ENCODE data around the gene RRP9. TPM values are rescaled to one million over a fixed set of nuclear protein-coding genes. Genes with fewer than 3 reads are reported as not detected.

Gene RRP9
- total RNA-seq, 1 donor from 2014 or later: 15.4 TPM

DNA sequence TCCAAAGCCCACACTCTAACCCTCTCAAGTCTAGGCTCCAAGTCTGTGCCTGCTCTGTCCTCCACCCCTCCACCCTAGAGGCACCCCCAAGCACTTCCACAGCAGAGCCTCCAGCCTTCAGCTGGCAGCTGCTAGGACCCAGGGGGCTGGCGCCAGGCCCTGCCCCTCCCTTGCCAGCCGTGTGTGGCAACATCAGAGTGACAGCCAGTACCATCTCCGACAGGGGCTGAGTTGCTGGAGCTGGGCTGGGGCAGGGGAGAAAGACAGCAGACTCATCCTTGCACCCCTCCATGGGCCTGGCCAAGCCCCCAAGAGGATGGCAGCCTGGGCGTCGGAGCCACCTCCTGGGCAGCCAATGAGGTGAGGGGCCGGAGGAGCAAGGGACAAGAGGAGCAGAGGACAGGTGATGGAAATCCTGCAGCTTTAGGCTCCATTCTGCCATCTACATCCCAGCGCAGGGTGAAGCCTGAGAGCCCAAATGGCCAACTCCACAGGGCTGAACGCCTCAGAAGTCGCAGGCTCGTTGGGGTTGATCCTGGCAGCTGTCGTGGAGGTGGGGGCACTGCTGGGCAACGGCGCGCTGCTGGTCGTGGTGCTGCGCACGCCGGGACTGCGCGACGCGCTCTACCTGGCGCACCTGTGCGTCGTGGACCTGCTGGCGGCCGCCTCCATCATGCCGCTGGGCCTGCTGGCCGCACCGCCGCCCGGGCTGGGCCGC is 13.6 kb upstream of the RRP9 start, which contains the start of gene GPR62:
GPR62 (plus strand) TSS at position 207 of the 718 bp plus-strand sequence; CDS start at position 479, 272 bp downstream.
- peak within 1 kb of the TSS; percentile 58 to 63 for H3K4me3 ChIP-seq
- peak within 1 kb of the TSS; percentile 81 to 85 for H3K27ac ChIP-seq
- intact Hi-C loops (cut with DNase I): no loop called here
- H3K36me3 ChIP-seq: peaks cover 24 to 27% of the 10 kb centered on the region in 2 donors
- H3K9me3 ChIP-seq: no peaks in the 10 kb centered on the region
- peaks cover 2 to 6% of the 10 kb centered on the region in 2 donors for H3K4me1 ChIP-seq
- no peaks in the 10 kb centered on the region for H3K27me3 ChIP-seq
- TF ChIP-seq, protein P1, sequence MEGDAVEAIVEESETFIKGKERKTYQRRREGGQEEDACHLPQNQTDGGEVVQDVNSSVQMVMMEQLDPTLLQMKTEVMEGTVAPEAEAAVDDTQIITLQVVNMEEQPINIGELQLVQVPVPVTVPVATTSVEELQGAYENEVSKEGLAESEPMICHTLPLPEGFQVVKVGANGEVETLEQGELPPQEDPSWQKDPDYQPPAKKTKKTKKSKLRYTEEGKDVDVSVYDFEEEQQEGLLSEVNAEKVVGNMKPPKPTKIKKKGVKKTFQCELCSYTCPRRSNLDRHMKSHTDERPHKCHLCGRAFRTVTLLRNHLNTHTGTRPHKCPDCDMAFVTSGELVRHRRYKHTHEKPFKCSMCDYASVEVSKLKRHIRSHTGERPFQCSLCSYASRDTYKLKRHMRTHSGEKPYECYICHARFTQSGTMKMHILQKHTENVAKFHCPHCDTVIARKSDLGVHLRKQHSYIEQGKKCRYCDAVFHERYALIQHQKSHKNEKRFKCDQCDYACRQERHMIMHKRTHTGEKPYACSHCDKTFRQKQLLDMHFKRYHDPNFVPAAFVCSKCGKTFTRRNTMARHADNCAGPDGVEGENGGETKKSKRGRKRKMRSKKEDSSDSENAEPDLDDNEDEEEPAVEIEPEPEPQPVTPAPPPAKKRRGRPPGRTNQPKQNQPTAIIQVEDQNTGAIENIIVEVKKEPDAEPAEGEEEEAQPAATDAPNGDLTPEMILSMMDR (IDR thresholded peaks at IDR 0.05): no peak
- no peak for DNase-seq (ENCODE audit: low spot score in 2 of 2)

DNA sequence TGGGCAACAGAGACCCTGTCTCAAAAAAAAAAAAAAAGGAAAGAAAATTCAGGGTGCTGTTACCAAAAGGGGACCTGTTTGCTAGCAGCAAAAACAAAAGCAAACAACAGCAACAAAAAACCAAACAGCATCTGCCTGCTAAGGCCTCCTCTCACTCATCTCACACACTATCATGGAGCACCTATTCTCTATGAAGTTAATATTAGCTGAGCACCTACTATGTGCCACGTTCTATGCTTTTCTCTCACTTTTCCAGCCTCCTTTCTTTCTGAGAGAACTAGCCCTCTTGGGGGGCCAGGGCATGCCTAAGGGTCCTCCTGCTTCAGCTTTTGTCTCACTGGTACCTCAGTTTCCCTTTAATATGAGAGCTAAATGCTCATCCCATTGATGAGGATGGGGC is 13.0 kb upstream of the RRP9 start:
- Histone ChIP-seq H3K9me3 (no peaks in the 10 kb centered on the region), H3K27me3 (no peaks in the 10 kb centered on the region), H3K4me1 (peaks cover 2 to 6% of the 10 kb centered on the region in 2 donors), H3K4me3 (no peak overlapping the region), H3K36me3 (peaks cover 18 to 21% of the 10 kb centered on the region in 2 donors), H3K27ac (no peak overlapping the region)
- TF ChIP-seq, protein P1 (IDR thresholded peaks at IDR 0.05): no peak
- intact Hi-C loops (cut with DNase I): no loop called here
- no peak for DNase-seq (ENCODE audit: low spot score in 2 of 2)

DNA sequence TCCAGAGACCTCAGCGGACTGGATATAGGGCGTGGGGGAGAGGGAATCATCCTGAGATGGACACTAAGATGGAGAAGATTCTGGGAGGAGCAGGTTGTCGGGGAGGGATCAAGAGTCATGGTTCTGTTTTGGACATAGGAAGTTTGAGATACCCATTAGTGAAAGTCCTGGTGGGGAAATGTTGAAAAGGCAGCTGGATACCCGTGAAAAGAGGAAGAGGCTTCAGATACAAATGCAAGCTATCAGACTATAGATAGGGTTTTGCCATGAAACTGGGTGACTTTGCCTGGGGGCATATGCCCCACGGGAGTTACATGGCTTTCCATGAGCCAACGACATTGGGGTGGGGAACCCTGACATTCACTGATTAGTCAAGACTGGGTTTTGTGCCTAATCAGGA is 12.4 kb upstream of the RRP9 start:
- H3K27ac ChIP-seq: no peak overlapping the region
- intact Hi-C loops (cut with DNase I): no loop called here
- no peak for DNase-seq (ENCODE audit: low spot score in 2 of 2)

DNA sequence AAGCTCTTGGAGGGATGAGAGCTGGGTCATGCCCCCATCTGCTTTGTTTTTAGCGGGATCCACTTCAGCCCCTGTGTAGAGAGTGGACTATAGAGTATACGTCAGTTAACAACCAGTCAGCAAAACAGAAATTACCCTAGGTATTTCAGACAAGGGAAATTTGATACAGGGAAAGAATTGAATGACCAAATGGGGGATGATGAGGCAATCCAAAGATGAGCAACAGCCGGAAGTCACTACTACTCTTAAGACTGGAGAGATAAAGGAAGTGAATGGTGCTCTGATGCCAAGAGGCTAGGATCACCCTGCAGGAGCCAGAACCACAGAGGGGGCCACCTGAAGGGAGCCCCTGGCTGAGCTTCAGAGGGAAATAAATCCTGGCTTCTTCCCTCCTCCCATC is 11.7 kb upstream of the RRP9 start:
- Histone ChIP-seq H3K27ac (no peak overlapping the region), H3K27me3 (no peaks in the 10 kb centered on the region), H3K4me1 (peaks cover 2 to 6% of the 10 kb centered on the region in 2 donors), H3K36me3 (peaks cover 8 to 11% of the 10 kb centered on the region in 2 donors), H3K9me3 (no peaks in the 10 kb centered on the region), H3K4me3 (no peak overlapping the region)
- TF ChIP-seq, protein P1 (IDR thresholded peaks at IDR 0.05): no peak
- intact Hi-C loops (cut with DNase I): no loop called here
- no peak for DNase-seq (ENCODE audit: low spot score in 2 of 2)

More for the DNA sequence above, 12.4 kb upstream of the RRP9 start:
- TF ChIP-seq, protein P1 (IDR thresholded peaks at IDR 0.05): no peak
- Histone ChIP-seq H3K9me3 (no peaks in the 10 kb centered on the region), H3K4me1 (peaks cover 2 to 6% of the 10 kb centered on the region in 2 donors), H3K36me3 (peaks cover 14 to 15% of the 10 kb centered on the region in 2 donors), H3K4me3 (no peak overlapping the region), H3K27me3 (no peaks in the 10 kb centered on the region)

DNA sequence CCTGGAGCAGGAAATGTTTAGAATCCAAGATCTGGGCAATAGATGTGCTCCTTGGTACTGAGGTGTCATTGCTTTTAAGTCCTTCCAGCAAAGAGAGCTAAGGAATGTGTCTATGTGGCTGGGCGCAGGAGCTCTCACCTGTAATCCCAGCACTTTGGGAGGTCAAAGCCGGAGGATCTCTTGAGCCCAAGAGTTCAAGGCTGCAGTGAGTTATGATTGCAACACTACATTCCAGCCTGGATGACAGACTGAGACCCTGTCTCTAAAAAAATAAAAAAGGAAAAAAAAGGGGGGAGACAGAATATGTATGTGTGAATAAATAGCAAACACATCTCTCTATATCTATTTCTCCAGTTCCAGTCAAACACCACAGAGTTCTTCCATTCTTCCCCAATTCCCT is 9.2 kb upstream of the RRP9 start:
- intact Hi-C loops (cut with DNase I): no loop called here
- no peak for DNase-seq (ENCODE audit: low spot score in 2 of 2)
- Histone ChIP-seq H3K36me3 (peaks cover 0 to 7% of the 10 kb centered on the region in 2 donors), H3K9me3 (no peaks in the 10 kb centered on the region), H3K4me3 (no peak overlapping the region), H3K27me3 (no peaks in the 10 kb centered on the region), H3K4me1 (no peaks in the 10 kb centered on the region), H3K27ac (no peak overlapping the region)
- TF ChIP-seq, protein P1 (IDR thresholded peaks at IDR 0.05): no peak
